ENCODE data around the gene CAMKMT.

DNA sequence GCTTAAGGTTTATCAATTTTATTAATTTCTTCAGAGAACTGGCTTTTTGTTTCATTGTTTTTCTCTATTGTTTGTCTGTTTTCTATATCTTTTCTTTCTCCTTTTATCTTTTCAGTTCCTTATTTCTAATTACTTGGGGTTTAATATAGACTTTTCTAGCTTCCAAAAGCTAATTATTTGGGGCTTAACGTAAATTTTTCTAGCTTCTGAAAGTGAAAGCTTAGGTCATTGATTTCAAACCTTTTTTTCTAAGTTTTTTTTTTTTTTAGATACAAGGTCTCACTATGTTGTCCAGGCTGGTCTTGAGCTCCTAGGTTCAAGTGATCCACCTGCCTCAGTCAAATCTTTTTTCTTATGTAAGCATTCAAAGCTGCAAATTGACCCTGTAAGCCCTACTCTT, 266.6 kb downstream of the CAMKMT start:
- TF ChIP-seq POLR2AphosphoS5 (IDR thresholded peaks at IDR 0.05), result no peak
- TF ChIP-seq, protein P1, sequence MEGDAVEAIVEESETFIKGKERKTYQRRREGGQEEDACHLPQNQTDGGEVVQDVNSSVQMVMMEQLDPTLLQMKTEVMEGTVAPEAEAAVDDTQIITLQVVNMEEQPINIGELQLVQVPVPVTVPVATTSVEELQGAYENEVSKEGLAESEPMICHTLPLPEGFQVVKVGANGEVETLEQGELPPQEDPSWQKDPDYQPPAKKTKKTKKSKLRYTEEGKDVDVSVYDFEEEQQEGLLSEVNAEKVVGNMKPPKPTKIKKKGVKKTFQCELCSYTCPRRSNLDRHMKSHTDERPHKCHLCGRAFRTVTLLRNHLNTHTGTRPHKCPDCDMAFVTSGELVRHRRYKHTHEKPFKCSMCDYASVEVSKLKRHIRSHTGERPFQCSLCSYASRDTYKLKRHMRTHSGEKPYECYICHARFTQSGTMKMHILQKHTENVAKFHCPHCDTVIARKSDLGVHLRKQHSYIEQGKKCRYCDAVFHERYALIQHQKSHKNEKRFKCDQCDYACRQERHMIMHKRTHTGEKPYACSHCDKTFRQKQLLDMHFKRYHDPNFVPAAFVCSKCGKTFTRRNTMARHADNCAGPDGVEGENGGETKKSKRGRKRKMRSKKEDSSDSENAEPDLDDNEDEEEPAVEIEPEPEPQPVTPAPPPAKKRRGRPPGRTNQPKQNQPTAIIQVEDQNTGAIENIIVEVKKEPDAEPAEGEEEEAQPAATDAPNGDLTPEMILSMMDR (IDR thresholded peaks at IDR 0.05), result no peak
